HG03378 (cell line): ENCODE results near the gene ACVR1C.
"Not testable (repeated sequence)": the region's sequence is repeated elsewhere in the genome, so short reads cannot be mapped to it uniquely, and the experiment has no call there.

Experiments
- ATAC-seq: cut with Tn5 transposase; IDR thresholded peaks from one replicate; pipeline ENCODE4 v1.9.1; 2021; ENCODE audit warnings: mild to moderate bottlenecking, moderate library complexity; ENCODE audit not compliant: unreplicated experiment

ACVR1C gene

DNA sequence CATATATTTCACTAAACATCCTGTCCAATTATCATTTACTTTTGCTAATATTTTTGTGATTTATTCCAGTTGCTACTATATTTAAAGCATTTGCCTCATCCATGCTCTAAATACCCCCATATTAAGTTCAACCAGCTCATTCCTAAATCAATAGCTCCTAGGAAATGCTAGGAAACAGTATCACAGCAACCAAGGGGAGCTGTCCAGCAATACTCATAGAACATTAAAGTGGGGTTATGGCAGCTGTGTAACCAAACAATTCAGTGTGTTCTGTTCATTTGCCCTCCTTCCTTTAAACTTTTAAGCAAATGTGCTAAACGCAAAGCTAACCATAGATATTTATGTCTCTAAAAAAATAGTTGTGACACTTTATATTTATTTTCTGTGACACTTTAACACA lies 41.1 kb downstream of the ACVR1C start:
- no peak for ATAC-seq

DNA sequence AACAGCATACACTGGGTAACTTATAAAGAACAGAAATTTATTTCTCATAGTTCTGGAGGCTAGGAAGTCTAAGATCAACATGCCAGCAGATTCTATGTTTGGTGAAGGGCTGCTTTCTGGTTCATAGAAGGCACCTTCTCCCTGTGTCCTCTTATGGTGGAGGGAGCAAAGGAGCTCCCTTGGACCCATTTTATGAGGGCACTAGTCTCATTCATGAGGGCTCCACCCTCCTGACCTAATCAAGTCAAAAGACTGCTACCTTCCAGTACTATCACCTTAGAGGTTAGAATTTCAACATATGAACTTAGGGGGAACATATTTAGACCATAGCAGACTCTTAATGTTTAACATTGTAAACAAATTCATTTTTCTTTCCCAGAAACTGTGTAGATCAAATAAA lies 54.5 kb downstream of the ACVR1C start:
- ATAC-seq: no peak

DNA sequence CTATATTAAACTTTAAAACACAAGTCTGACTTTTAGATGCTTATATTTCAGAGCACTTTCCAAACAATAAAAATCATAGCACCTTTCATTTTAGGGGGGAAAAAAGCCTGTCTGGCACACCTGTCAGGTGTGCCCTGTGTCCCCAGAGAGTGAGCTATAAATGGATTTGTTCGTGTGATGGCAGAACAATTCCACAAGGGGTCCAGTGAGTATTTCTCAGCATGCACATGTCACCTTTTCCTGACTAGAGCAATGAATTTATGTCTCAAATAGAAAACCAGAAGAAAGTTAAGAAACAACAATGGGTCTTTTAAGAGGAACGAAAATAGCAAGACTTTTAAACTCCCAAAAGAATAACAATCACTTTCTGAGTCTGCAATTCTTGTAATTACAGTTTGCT lies 55.9 kb downstream of the ACVR1C start:
- peak; percentile 81 for ATAC-seq

DNA sequence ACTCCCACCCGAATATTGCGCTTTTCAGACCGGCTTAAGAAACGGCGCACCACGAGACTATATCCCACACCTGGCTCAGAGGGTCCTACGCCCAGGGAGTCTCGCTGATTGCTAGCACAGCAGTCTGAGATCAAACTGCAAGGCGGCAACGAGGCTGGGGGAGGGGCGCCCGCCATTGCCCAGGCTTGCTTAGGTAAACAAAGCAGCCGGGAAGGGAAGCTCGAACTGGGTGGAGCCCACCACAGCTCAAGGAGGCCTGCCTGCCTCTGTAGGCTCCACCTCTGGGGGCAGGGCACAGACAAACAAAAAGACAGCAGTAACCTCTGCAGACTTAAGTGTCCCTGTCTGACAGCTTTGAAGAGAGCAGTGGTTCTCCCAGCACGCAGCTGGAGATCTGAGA lies 62.0 kb downstream of the ACVR1C start:
- not testable (repeated sequence) for ATAC-seq

DNA sequence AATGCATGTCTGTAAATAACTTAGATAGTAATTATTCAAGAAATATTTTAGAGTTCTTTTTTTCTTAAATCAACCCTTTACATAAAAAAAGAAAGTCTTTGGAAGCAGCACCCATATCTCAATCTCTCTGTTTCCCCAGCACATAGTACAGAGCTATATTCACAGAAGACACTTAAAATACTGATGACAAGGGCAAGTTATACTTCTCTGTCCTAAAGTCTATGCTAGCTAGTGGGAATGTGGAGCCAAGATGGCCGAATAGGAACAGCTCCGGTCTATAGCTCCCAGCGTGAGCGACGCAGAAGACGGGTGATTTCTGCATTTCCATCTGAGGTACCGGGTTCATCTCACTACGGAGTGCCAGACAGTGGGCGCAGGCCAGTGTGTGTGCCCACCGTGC lies 62.6 kb downstream of the ACVR1C start:
- ATAC-seq: not testable (repeated sequence)

DNA sequence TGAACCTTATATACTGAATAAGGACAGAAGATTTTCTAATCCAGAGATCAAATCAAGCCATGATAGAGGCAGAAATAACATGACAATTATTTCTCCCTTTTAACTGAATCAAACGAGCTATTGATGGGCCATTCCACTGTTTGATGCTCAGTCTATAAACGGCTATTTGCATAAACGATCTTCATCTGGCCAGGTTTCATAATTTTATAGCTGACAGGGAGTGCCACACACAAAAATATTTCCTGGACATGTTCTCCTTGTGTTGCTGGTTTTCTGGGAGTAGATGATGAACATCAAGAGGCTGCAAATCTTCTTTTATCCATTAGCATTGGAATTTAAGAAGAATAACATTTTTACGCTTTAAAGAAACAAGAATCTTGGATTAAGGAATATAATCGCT lies 63.1 kb downstream of the ACVR1C start:
- no peak for ATAC-seq

DNA sequence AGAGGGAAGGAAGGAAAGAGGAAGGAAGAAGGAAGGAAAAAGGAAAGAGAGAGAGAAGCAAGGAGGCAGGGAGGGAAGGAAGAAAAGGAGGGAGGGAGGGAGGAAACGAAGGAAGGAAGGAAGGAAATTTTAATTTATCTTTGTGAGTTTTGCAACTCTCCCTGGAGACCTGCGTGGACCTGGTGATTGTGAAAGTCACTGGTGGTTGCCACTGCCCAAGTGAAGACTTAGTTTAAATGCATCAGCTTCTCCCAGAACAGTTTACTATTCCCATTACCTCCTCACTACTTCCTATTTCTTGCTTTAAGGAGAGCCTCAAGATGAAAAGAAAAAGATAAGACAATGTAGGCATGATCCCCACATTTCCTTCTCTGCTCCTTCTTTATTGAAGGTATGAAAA lies 68.8 kb downstream of the ACVR1C start:
- ATAC-seq: no peak

DNA sequence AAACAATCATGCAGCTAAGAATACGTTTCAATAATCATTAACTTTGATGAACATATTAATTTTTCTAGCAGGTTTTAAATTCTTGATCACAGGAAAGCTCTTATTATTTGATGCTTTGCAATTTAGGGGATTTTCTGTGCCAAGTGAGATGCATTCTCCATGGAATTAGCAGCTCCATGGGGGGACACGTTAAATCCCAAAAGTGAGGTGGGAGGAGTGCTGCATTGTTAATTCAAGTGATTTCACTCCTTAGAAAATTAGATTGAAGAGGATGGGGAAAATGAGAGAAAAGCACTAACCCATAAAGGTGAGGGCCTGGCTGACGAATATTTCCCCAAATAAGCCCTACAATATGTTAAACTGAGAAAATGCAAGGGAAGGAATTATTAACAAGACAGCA lies 69.2 kb downstream of the ACVR1C start:
- ATAC-seq: no peak

DNA sequence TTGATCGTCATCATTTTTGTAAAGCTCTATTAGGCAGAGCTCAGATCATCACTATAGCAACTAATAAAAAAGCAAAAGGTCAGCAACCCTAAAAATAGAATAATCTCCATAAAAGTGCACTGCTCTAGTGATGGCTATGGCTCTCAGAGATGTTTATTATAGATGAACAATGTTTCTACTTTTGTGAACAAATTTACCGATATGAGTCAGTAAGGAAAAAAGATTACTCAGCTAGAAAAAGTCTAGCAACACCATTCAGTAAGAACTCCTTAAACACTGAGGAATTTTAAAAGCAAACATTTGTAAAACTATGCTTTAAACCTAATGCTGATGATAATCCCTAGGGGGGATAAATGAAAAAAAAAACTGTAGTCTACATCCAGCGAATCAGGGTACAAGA lies 69.6 kb downstream of the ACVR1C start:
- ATAC-seq: no peak

DNA sequence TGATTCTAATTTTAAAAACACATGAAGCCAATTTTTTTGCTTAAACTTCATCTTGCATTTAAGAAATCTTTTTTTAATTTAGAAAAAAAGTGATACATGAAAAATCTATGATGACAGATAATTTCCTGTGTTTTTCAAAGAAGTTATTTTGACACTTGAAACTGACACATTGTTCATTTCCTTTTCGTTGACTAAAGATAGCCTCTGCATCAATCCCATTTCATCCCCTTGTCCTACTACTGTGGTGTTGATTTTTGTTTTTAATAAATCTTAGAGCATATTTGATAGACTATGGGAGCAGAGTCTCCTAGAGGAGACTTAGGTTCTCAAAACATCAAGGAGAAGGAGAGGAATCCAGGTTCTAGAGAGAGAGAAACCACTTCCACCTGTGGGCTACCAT lies 70.9 kb downstream of the ACVR1C start:
- no peak for ATAC-seq

DNA sequence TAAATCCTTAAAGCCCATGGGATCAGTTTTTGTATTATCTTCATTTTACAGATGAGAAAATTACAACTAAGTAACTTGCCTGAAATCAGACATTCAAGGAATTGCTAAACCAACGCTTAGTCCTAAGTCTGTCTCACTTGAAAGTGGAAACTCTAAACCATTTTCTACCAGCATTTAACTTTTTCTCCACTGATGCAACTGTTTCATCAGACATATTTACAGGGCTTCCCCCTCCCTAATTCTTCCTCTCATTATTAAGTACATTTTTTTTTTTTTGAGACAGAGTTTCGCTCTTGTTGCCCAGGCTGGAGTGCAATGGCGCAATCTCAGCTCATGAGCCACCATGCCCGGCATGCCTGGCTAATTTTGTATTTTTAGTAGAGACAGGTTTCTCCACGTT lies 88.6 kb downstream of the ACVR1C start:
- ATAC-seq: no peak

DNA sequence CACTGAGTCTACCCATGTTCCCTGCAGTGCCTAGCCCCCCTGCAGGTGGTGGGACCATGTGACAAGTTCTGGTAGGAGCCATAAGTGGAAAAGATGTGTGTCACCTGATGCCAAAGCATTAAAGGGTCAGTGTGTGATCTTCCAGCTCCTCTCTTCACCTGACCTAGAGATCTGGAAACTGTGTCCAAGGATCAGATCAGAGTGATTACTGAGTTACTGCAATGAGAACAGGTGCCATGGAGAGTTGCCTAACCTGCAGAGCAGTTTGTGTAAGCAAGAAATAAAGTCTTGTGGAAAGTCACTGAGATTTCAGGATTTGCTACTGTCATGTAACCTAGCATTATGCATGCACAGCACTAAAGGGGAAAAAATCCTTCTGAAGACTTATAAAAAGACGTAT lies 90.6 kb downstream of the ACVR1C start:
- ATAC-seq: no peak

DNA sequence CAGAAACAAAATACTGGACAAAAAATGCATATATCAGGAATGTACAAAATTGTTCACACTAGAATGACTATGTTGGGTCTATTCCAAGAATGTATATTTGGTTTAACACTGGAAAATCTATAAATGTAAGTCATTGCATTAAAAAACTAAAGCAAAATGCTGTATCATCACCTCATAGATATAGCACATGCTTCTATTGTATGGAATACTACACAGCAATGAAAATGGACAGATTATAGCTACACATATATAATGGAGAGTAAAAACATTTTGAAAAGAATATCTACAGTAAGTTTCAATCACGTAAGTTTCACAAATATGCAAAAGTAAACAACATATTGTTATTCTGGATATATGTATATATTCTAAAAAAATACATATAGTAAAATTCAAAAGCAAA lies 91.8 kb downstream of the ACVR1C start:
- ATAC-seq: no peak

DNA sequence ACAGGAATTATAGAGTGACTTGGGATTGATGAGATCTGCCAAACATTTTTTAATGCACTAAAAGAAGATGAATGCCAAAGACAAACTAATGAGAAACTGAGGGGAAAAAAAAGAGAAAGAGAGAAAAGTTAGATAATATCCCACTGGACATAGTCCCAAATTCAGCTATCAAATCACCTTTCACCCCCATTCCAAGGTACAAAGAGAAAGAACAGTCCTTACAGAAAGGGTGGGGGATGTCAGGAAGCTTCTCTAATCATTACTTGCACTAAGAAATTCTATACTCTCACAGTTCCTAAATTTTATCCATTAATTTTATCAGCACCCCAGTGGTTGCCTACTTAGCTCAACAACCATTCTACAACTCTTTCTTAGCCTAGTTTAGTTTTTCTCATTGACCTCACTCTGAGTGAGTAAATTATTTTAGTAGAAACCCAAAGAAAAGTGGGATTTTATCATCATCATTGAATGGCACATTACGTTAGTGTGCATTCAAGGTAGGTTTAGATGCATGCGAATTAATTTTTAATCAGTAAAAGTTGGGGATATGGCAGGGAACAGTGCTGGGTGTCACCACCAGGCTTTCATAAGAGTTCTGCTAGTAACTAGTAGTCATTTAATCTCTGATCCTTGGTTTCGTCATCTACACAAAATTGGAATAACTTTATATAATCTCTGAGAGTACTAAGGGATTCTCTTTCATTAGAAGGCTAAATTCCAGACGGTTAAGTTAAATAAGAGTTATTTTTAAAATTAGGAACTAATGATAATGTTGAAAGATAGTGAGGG lies 99.5 kb downstream of the ACVR1C start:
- no peak for ATAC-seq

DNA sequence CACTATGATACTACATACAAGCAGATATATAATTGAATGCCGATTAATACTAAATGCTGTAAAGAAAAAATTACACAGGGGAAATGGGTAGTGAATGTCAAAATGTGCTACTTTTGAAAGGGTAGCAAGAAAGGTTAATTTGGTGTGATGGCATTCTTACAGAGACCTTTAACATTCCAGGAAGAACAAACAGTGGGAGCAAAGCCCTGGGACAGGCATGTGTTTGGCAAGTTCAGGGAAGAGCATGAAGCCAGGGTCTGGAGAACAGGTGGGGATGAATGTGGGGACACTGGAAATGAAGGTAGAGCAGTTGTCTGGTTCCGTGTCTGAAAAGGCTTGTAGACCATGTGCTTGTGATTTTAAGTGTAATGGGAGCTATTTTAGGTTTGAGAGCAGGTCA lies 102.6 kb downstream of the ACVR1C start:
- no peak for ATAC-seq

DNA sequence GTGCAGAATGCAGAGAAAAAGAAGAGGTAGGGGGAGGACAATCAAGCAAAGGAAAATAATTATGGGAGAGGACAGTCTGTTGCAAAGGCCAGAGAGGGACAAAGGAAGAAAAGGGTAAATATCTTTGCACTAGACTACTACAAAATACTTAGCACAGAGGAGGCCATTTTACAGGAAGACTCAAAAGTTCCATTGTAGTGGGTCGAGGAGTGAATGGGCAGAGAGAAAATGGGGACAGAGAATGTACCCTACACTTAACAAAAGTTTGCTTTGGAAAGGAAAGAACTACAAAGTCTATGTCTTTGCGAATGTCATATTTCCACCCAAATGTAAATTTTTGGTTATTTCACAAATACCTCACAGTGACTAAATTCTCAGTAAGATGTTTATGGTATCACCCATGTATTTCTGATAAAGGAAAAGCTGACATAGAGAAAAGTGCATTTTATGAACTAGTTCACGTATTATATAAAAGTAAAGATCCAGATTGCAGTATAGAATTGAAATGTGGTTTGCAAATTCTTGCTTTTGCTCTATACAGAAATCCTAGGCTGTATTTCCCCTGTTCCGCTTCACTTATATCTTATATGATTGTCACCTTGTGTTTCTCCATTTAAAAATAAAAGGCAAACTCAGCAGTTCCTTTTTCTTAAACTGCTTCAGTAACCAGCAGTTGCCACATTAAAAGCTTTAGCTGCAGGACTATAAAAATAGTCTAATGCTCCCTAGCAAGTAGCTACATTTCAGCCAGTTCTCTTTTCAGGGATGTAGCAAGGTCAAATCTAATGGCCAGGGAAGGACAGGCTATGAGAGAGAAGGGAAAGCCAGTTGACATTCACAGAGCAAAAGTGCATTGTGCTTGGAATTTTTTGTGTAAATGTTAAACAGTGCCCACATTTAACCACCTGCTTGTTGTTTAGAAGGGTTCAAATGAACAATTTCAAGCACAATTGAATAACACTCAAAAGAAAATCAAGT lies 105.1 kb downstream of the ACVR1C start:
- no peak for ATAC-seq

DNA sequence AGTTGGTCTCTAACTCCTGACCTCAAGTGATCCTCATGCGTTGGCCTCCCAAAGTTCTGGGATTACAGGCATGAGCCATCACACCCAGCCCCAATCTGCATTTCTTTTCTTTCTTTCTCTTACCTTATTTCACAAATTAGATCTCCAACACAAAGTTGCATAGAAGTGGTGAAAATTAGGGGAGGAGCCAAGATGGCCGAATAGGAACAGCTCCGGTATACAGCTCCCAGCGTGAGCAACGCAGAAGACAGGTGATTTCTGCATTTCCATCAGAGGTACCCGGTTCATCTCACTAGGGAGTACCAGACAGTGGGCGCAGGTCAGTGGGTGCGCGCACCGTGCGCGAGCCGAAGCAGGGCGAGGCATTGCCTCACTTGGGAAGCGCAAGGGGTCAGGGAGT lies 113.7 kb downstream of the ACVR1C start:
- not testable (repeated sequence) for ATAC-seq

DNA sequence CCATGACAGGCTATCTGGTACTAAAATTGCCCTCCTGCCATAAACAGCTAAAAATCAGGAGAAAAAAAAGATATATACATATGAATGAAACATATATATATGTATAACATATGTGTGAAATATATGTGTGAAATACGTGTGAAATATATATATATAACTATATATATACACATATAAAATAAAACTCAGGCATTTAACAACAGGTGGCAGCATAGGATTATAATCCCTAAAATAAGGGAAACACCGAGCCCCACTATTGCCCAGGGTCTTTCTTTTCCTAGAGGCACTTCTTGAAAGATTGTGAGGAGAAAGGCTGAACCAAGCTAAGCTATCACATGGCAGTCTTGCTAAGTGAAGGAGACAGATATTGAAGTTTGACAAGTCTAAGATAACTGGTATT lies 118.9 kb downstream of the ACVR1C start:
- ATAC-seq: no peak

DNA sequence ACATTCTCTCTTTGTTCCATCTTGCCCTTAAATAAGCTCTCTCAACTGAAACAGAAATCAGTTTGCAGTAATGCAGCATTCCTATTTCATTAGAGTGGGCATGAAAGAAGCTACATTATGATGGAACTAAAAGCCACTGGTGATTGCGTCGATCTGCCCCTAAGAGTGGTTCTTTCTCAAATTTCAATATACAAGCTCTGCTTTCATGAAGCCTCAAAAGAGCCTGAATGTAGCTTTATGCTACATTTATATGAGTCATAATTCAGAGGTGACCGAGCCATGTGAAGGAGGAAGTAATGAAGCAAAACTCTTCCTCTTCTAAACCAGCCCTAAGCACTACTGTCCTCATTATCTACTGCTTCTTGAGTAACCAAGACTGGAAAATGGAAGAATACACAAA lies 120.0 kb downstream of the ACVR1C start:
- no peak for ATAC-seq

DNA sequence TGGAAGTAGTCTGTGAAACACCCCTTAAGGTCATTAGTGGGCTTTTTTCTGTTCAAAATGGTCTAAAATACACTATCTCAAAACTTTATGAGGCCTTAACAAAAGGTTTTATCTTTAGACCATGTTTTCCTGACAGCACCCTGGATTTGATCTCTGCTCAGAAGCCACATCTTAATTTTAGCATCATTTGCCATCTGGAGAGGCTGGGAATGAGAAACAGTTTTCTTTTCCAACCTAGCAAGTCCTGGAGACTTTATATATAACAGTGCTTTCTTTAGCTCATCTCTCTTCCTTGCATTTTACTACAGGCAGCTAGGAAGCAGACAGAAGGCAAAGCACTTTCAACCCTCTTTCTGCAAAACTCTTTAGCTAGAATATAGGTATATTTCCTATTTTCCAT lies 122.1 kb downstream of the ACVR1C start:
- ATAC-seq: no peak

DNA sequence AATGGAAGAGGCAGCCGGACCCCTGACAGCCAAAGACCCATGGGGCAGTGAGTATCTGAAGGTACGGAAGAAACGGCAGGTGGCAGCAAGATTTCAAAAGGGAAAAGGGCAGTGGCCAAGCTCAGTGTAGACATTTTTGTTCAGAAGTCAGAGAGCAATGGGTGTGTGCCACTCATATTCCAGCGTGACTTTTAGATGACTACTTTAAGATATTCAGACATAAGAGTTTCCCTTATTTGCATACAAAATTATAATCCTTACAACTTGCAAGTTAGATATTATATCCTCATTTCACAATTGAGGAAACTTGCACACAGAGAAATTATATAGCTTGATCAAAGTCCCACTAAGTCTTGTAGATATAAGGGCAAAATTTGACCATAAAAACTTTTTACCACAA lies 124.0 kb downstream of the ACVR1C start:
- no peak for ATAC-seq

DNA sequence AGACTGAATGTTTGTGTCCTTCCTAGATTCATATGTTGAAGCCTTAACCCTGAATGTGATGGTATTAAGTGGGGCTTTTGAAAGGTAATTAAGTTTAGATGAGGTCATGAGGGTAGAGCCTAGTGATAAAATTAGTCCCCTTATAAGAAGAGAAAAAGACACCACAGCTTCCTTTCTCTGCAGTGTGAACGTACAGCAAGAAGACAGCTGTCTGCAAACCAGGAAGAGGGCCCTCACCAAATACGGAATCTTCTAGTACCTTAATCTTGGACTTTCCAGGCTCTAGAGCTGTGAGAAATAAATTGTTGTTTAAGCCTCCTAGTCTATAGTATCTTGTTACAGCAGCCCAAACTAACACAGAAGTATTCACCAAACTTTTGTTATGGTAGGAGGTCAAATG lies 127.6 kb downstream of the ACVR1C start:
- ATAC-seq: no peak
